PC-9 (cell line): ENCODE results near the gene PTGFRN.

Experiments used
- EZH2 ChIP-seq: fragments of 200-600 bp; sonication (generic); IDR thresholded peaks from 2 replicates; pipeline ENCODE4 v1.8.0; 2017; ENCODE audit warnings: antibody characterized with exemption, low read depth
- TF ChIP-seq, protein P1 (sequence below): fragments of 200-600 bp; sonication (generic); conservative IDR thresholded peaks from 2 replicates; pipeline ENCODE4 v1.6.1; 2017; ENCODE audit warnings: mixed run types, antibody characterized with exemption, mild to moderate bottlenecking, moderate library complexity

DNA sequence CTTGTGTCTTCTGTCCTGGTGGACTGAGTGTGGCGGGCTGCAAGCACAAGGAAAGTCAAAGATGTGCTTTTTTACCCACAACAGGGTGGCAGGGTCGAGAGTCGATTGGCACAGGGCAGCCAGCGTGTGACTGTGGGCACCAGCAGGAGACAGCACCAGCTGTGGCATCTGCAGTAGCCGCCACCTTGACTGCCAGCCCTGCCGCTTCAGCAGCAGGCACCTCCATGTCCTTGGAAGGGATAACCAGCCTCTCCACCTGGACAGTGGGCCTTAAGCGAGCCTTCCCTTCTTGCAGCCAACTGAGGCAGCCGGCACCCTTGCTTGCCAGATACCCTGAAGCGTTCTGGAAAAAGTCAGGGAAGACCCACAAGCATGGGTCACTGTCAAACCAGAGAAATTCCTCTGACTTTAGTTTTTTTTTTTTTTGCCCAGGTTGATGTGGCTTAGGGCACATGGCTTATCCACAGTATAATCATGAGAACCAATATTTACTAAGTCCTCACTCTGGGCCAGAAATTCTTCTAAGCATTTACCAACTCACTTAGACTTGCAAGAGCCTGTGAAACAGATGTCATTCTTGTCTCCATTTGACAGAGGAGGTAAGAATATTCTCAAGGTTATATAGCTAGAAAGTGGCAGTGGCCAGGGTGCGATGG lies 30.1 kb upstream of the PTGFRN start:
- TF ChIP-seq, protein P1, sequence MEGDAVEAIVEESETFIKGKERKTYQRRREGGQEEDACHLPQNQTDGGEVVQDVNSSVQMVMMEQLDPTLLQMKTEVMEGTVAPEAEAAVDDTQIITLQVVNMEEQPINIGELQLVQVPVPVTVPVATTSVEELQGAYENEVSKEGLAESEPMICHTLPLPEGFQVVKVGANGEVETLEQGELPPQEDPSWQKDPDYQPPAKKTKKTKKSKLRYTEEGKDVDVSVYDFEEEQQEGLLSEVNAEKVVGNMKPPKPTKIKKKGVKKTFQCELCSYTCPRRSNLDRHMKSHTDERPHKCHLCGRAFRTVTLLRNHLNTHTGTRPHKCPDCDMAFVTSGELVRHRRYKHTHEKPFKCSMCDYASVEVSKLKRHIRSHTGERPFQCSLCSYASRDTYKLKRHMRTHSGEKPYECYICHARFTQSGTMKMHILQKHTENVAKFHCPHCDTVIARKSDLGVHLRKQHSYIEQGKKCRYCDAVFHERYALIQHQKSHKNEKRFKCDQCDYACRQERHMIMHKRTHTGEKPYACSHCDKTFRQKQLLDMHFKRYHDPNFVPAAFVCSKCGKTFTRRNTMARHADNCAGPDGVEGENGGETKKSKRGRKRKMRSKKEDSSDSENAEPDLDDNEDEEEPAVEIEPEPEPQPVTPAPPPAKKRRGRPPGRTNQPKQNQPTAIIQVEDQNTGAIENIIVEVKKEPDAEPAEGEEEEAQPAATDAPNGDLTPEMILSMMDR: no peak
- TF ChIP-seq EZH2: no peak
